OCI-LY1 (cell line): ENCODE results near the gene CDK10.

ENCODE experiments used
- H2AFZ ChIP-seq: fragments of 200-600 bp; sonication (generic), shearing (Covaris generic); 2 replicates; pipeline ENCODE4 v1.6.0; 2014; ENCODE audit warnings: antibody characterized with exemption, mild to moderate bottlenecking, low read length
- H3F3A ChIP-seq: fragments of 200-600 bp; sonication (generic), shearing (Covaris generic); 2 replicates; pipeline ENCODE4 v1.6.0; 2014; ENCODE audit warnings: mild to moderate bottlenecking, antibody characterized with exemption, low read length, moderate library complexity; ENCODE audit not compliant: insufficient read depth
- H3K27ac ChIP-seq: fragments of 200-600 bp; sonication (generic); 2 replicates; pipeline ENCODE4 v1.5.1; 2014; ENCODE audit warnings: low read length, mixed run types, mild to moderate bottlenecking, low read depth; ENCODE audit not compliant: poor library complexity, severe bottlenecking
- H3K27me3 ChIP-seq: fragments of 200-600 bp; sonication (generic); 2 replicates; pipeline ENCODE4 v1.6.0; 2014; ENCODE audit warnings: antibody characterized with exemption, mild to moderate bottlenecking, low read length, moderate library complexity; ENCODE audit not compliant: insufficient read depth
- H3K36me3 ChIP-seq: fragments of 200-600 bp; sonication (generic); 2 replicates; pipeline ENCODE4 v1.6.1; 2014; ENCODE audit warnings: mild to moderate bottlenecking, antibody characterized with exemption, low read length, moderate library complexity, mixed read lengths; ENCODE audit not compliant: insufficient read depth
- H3K4me1 ChIP-seq: fragments of 200-600 bp; sonication (generic); 2 replicates; pipeline ENCODE4 v1.5.1; 2014; ENCODE audit warnings: mild to moderate bottlenecking, low read length, moderate library complexity; ENCODE audit not compliant: insufficient read depth, severe bottlenecking
- H3K4me2 ChIP-seq: fragments of 200-600 bp; sonication (generic), shearing (Covaris generic); 2 replicates; pipeline ENCODE4 v1.6.1; 2014; ENCODE audit warnings: low read length
- H3K4me3 ChIP-seq: fragments of 200-600 bp; sonication (generic); 2 replicates; pipeline ENCODE4 v1.5.1; 2014; ENCODE audit warnings: low read length, low read depth, mild to moderate bottlenecking, mixed read lengths; ENCODE audit not compliant: poor library complexity, severe bottlenecking
- H3K79me2 ChIP-seq: fragments of 200-600 bp; shearing (Covaris generic); 2 replicates; pipeline ENCODE4 v1.6.1; 2016; ENCODE audit warnings: mixed run types, low read length, mixed read lengths; ENCODE audit not compliant: insufficient read depth
- H3K9ac ChIP-seq: fragments of 200-600 bp; sonication (generic), shearing (Covaris generic); 2 replicates; pipeline ENCODE4 v1.6.1; 2014; ENCODE audit warnings: mild to moderate bottlenecking, low read length, mixed read lengths
- H3K9me2 ChIP-seq: fragments of 200-600 bp; sonication (generic), shearing (Covaris generic); 2 replicates; pipeline ENCODE4 v1.6.1; 2014; ENCODE audit warnings: low read depth, mild to moderate bottlenecking, low read length, mixed read lengths
- H3K9me3 ChIP-seq: fragments of 200-600 bp; shearing (Covaris generic); 2 replicates; pipeline ENCODE4 v1.6.1; 2014; ENCODE audit warnings: low read length, mixed read lengths
- H4K20me1 ChIP-seq: fragments of 200-600 bp; sonication (generic), shearing (Covaris generic); 2 replicates; pipeline ENCODE4 v1.6.0; 2016; ENCODE audit warnings: mild to moderate bottlenecking, low read length; ENCODE audit not compliant: insufficient read depth
- EZH2 ChIP-seq: fragments of 200-600 bp; sonication (generic), shearing (Covaris generic); IDR thresholded peaks from 2 replicates; pipeline ENCODE4 v1.8.0; 2017; ENCODE audit warnings: borderline replicate concordance, mixed run types, mild to moderate bottlenecking, antibody characterized with exemption, low read length, moderate library complexity, mixed read lengths
- TF ChIP-seq, protein P1 (sequence below): fragments of 200-600 bp; sonication (generic), shearing (Covaris generic); IDR thresholded peaks from 2 replicates; pipeline ENCODE4 v1.5.1; 2017; ENCODE audit warnings: mild to moderate bottlenecking, antibody characterized with exemption, low read length, moderate library complexity, mixed read lengths

Gene CDK10

DNA sequence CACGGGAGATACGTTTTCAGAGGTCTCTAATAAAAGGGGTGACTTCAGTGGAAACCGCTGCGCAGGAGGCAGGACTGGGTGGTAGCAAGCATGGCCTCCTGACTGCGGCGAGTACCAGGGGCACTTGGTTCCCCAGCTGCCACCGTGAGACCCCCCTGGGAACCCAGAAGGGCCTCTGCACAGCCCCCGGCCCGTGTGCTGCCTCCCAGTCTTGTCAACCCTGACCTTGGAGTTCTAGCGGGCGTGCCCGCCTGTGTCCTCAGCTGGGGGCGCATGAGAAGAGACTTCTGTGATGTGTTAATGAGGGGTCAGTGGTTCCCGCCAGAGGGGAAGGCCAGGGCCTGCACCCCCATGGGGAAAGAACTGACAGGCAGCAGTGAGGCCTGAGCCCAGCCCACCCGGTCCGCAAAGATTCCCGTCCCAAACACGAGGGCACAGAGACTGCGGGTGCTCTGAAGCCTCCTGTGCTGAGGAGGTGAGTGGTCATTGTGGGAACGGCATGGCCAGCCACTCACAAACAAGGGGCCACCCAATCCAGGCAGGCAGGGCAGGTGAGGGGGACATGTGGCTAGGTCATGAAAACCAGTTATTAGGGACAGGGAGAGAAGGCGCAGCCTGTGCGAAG is 44.2 kb downstream of the CDK10 start:
- no peak overlapping the region for H3K27ac ChIP-seq
- no peaks in the 10 kb centered on the region for H3K4me1 ChIP-seq
- peaks cover 67% of the 10 kb centered on the region for H3K36me3 ChIP-seq
- no peaks in the 10 kb centered on the region for H3K27me3 ChIP-seq
- TF ChIP-seq, protein P1, sequence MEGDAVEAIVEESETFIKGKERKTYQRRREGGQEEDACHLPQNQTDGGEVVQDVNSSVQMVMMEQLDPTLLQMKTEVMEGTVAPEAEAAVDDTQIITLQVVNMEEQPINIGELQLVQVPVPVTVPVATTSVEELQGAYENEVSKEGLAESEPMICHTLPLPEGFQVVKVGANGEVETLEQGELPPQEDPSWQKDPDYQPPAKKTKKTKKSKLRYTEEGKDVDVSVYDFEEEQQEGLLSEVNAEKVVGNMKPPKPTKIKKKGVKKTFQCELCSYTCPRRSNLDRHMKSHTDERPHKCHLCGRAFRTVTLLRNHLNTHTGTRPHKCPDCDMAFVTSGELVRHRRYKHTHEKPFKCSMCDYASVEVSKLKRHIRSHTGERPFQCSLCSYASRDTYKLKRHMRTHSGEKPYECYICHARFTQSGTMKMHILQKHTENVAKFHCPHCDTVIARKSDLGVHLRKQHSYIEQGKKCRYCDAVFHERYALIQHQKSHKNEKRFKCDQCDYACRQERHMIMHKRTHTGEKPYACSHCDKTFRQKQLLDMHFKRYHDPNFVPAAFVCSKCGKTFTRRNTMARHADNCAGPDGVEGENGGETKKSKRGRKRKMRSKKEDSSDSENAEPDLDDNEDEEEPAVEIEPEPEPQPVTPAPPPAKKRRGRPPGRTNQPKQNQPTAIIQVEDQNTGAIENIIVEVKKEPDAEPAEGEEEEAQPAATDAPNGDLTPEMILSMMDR, result no peak
- no peak for TF ChIP-seq EZH2
- no peaks in the 10 kb centered on the region for H3K9me2 ChIP-seq
- no peak overlapping the region for H3K4me3 ChIP-seq
- H4K20me1 ChIP-seq, result no peaks in the 10 kb centered on the region
- no peaks in the 10 kb centered on the region for H3K9me3 ChIP-seq
- no peak overlapping the region for H3K4me2 ChIP-seq
- no peak overlapping the region for H2AFZ ChIP-seq
- H3F3A ChIP-seq, result no peaks in the 10 kb centered on the region
- no peaks in the 10 kb centered on the region for H3K79me2 ChIP-seq
- H3K9ac ChIP-seq, result no peak overlapping the region

DNA sequence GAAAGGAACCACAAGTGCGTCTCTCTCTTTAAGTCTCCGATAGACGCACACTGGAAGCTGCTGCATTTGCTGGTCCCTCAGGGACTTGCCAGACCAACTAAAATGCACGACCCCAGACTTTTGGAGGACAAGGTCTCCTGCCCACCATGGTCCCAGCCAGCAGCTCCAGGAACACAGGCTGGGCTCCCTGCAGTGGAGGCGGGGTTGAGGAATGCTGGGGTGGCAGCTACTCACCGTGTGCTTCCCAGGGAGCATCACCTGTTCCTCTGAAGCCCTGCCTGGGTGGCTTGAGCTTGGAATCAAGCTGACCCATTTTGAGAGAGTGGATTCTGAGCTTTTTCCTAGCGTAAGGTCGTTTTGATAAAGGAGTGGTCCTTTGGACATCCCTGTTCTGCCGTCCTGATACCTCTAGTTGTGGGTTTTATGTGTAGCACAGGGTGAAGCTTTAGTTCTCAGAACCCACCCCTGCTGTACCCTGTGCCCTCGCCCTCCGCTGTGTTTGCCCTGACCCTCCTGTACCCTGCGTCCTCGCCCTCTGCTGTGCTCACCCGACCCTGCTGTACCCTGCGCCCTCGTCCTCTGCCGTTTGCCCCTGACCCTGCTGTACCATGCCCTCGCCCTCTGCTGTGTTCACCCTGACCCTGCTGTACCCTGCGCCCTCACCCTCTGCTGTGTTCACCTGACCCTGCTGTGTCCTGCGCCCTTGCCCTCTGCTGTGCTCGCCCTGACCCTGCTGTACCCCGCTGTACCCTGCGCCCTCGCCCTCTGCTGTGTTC is 45.8 kb downstream of the CDK10 start:
- Histone ChIP-seq H3K36me3 (peaks cover 79% of the 10 kb centered on the region), H3K79me2 (no peaks in the 10 kb centered on the region), H4K20me1 (no peaks in the 10 kb centered on the region), H3K27me3 (no peaks in the 10 kb centered on the region), H3K4me2 (no peak overlapping the region), H3F3A (no peaks in the 10 kb centered on the region), H3K4me3 (no peak overlapping the region), H3K9me3 (no peaks in the 10 kb centered on the region), H3K27ac (no peak overlapping the region), H3K4me1 (no peaks in the 10 kb centered on the region), H3K9me2 (no peaks in the 10 kb centered on the region), H3K9ac (no peak overlapping the region), H2AFZ (no peak overlapping the region)
- TF ChIP-seq EZH2, result no peak
- TF ChIP-seq, protein P1, result no peak

DNA sequence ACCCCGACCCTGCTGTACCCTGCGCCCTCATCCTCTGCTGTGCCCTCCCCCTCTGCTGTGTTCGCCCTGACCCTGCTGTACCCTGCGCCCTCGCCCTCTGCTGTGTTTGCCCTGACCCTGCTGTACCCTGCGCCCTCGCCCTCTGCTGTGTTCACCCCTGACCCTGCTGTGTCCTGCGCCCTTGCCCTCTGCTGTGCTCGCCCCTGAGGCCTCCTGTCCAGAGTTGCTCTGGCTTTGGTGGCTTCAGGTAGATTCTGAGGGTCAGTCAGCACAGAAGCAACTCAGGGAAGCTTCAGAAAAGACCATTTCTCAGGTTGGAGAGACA is 46.4 kb downstream of the CDK10 start:
- H3K27me3 ChIP-seq, result no peaks in the 10 kb centered on the region
- peaks cover 79% of the 10 kb centered on the region for H3K36me3 ChIP-seq
- H4K20me1 ChIP-seq, result no peaks in the 10 kb centered on the region
- no peak overlapping the region for H3K4me2 ChIP-seq
- H3K9me3 ChIP-seq, result no peaks in the 10 kb centered on the region
- H2AFZ ChIP-seq, result no peak overlapping the region
- H3K9ac ChIP-seq, result no peak overlapping the region
- no peaks in the 10 kb centered on the region for H3K9me2 ChIP-seq
- TF ChIP-seq EZH2, result no peak
- TF ChIP-seq, protein P1, result no peak
- H3K4me1 ChIP-seq, result no peaks in the 10 kb centered on the region
- no peaks in the 10 kb centered on the region for H3F3A ChIP-seq
- H3K79me2 ChIP-seq, result no peaks in the 10 kb centered on the region
- no peak overlapping the region for H3K27ac ChIP-seq
- no peak overlapping the region for H3K4me3 ChIP-seq
